Keratinocyte (primary cell): ENCODE measurements around the gene KIAA0586.

Experiments
- CTCF ChIP-seq, 3 experiments: IDR thresholded peaks in 1 of 3; conservative IDR thresholded peaks in 1 of 3; optimal IDR thresholded peaks in 1 of 3; 2 replicates in 2 of 3; 3 replicates in 1 of 3; pipeline versions ENCODE3 to v1.5.1; 2011; ENCODE audit warnings: low read length in 3 of 3, mild to moderate bottlenecking in 3 of 3, moderate library complexity in 2 of 3, control low read depth in 1 of 3, inconsistent platforms in 1 of 3; ENCODE audit not compliant: insufficient read depth in 2 of 3; ENCODE audit errors: extremely low read depth in 1 of 3
- EZH2 ChIP-seq: IDR thresholded peaks from one replicate; pipeline ENCODE4 v1.6.1; 2012; ENCODE audit warnings: inconsistent platforms, mild to moderate bottlenecking, low read length, moderate library complexity

DNA sequence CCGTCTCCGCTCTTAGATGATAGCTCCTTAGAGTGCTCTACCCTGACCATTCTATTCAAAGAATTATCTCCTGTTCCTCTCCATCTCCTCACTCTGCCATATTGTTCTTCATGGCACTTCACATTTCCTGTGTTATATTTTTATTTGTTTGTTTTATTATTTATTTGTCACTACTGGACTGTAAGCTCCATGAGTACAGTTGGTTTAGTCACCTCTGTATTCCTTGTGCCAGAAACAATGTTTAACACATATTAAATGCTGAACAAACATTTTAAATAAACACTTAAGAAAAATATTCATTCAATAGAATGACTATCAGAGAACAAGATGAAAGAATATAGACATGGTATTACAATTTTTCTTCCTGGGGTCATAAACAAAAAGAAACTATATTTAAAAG lies 35.6 kb downstream of the KIAA0586 start:
- TF ChIP-seq EZH2: no peak
- TF ChIP-seq CTCF (optimal IDR thresholded peaks at IDR 0.05 in 1 of 3, IDR thresholded peaks at IDR 0.05 in 1 of 3, conservative IDR thresholded peaks at IDR 0.05 in 1 of 3; ENCODE audit: extremely low read depth in 1 of 3, insufficient read depth in 2 of 3, low read length in 3 of 3): no peak
